C4-2B (cell line): ENCODE measurements around the gene OR5K2.

Source experiments
- CTCF ChIP-seq: fragments of 450-650 bp; conservative IDR thresholded peaks from 2 replicates; pipeline ENCODE4 v1.5.1; 2017; ENCODE audit warnings: mild to moderate bottlenecking
- ZFX ChIP-seq: fragments of 450-650 bp; IDR thresholded peaks from 2 replicates; pipeline ENCODE4 v1.6.1; 2017

- TF ChIP-seq CTCF (no peak), ZFX (no peak)
Observed at GRCh38 chr3:98508582-98508981, 11.1 kb downstream of the OR5K2 start.
